Measurements from ENCODE around the gene DENND1A.
"Not testable (repeated sequence)": the region's sequence is repeated elsewhere in the genome, so short reads cannot be mapped to it uniquely, and the experiment has no call there.

DENND1A gene

GRCh38 chr9:123643518-123643917 is 286.4 kb downstream of the DENND1A start:
- no peak for DNase-seq

- no peak for DNase-seq
Observed at GRCh38 chr9:123642291-123643278, 287.3 kb downstream of the DENND1A start.

GRCh38 chr9:123640792-123641222 is 289.1 kb downstream of the DENND1A start:
- DNase-seq, result no peak

- no peak for DNase-seq
Observed at GRCh38 chr9:123639743-123640142, 290.2 kb downstream of the DENND1A start.

GRCh38 chr9:123637945-123638634 is 291.8 kb downstream of the DENND1A start:
- peak; percentile 45 for DNase-seq

GRCh38 chr9:123637606-123637944 is 292.4 kb downstream of the DENND1A start:
- no peak for DNase-seq

- DNase-seq, result not testable (repeated sequence)
Observed at GRCh38 chr9:123636805-123637204, 293.1 kb downstream of the DENND1A start.

GRCh38 chr9:123631862-123632261 is 298.1 kb downstream of the DENND1A start:
- DNase-seq, result no peak

GRCh38 chr9:123630233-123630632 is 299.7 kb downstream of the DENND1A start:
- no peak for DNase-seq

- DNase-seq, result no peak
Observed at GRCh38 chr9:123629531-123629930, 300.4 kb downstream of the DENND1A start.

- no peak for DNase-seq
Observed at GRCh38 chr9:123622711-123623241, 307.1 kb downstream of the DENND1A start.

GRCh38 chr9:123620239-123620638 is 309.7 kb downstream of the DENND1A start:
- no peak for DNase-seq

- no peak for DNase-seq
Observed at GRCh38 chr9:123617952-123618678, 311.8 kb downstream of the DENND1A start.

- DNase-seq, result no peak
Observed at GRCh38 chr9:123617286-123617685, 312.6 kb downstream of the DENND1A start.

- DNase-seq, result no peak
Observed at GRCh38 chr9:123616707-123617106, 313.2 kb downstream of the DENND1A start.

GRCh38 chr9:123615381-123615780 is 314.5 kb downstream of the DENND1A start:
- DNase-seq, result no peak

GRCh38 chr9:123614306-123615263 is 315.3 kb downstream of the DENND1A start:
- DNase-seq, result no peak

- DNase-seq, result no peak
Observed at GRCh38 chr9:123611226-123611625, 318.7 kb downstream of the DENND1A start.

GRCh38 chr9:123609844-123610243 is 320.1 kb downstream of the DENND1A start:
- DNase-seq, result no peak

- no peak for DNase-seq
Observed at GRCh38 chr9:123608104-123608503, 321.8 kb downstream of the DENND1A start.

GRCh38 chr9:123607479-123607878 is 322.4 kb downstream of the DENND1A start:
- no peak for DNase-seq

- DNase-seq, result no peak
Observed at GRCh38 chr9:123606141-123606540, 323.8 kb downstream of the DENND1A start.

Measured in CD4-positive, alpha-beta T cell treated with Interleukin-12 subunit alpha and Interleukin-12 subunit beta, for 1 hour (primary cell).